ENCODE data around the gene TIGD4.

TIGD4 gene

GRCh38 chr4:152780267-152780778 is 793 bp upstream of the TIGD4 start:
- no peak for DNase-seq (ENCODE audit: low read depth)
- no peak for TF ChIP-seq CTCF (conservative IDR thresholded peaks at IDR 0.05; ENCODE audit: low read depth, low read length)
- peak overlapping the region; percentile 76 for H3K4me3 ChIP-seq (ENCODE audit: low read length)

GRCh38 chr4:152778656-152779512 is 646 bp downstream of the TIGD4 start:
- no peak for DNase-seq (ENCODE audit: low read depth)
- no peak for TF ChIP-seq CTCF (conservative IDR thresholded peaks at IDR 0.05; ENCODE audit: low read depth, low read length)
- H3K4me3 ChIP-seq (ENCODE audit: low read length), result peak overlapping the region; percentile 76

GRCh38 chr4:152777488-152777887 is 2.0 kb downstream of the TIGD4 start:
- DNase-seq (ENCODE audit: low read depth), result no peak
- no peak for TF ChIP-seq CTCF (conservative IDR thresholded peaks at IDR 0.05; ENCODE audit: low read depth, low read length)
- H3K4me3 ChIP-seq (ENCODE audit: low read length), result no peak overlapping the region

- no peak for TF ChIP-seq CTCF (conservative IDR thresholded peaks at IDR 0.05; ENCODE audit: low read depth, low read length)
- no peak overlapping the region for H3K4me3 ChIP-seq (ENCODE audit: low read length)
- DNase-seq (ENCODE audit: low read depth), result no peak
Measured at GRCh38 chr4:152776352-152776751, 3.2 kb downstream of the TIGD4 start.

- no peak overlapping the region for H3K4me3 ChIP-seq (ENCODE audit: low read length)
- TF ChIP-seq CTCF (conservative IDR thresholded peaks at IDR 0.05; ENCODE audit: low read depth, low read length), result no peak
- DNase-seq (ENCODE audit: low read depth), result no peak
Measured at GRCh38 chr4:152773953-152774352, 5.6 kb downstream of the TIGD4 start.

- no peak for DNase-seq (ENCODE audit: low read depth)
- no peak for TF ChIP-seq CTCF (conservative IDR thresholded peaks at IDR 0.05; ENCODE audit: low read depth, low read length)
- H3K4me3 ChIP-seq (ENCODE audit: low read length), result no peak overlapping the region
Measured at GRCh38 chr4:152773339-152773738, 6.2 kb downstream of the TIGD4 start.

Data from retinal pigment epithelial cell (primary cell).